ENCODE measurements around the gene SP5. TPM values are rescaled to one million over a fixed set of nuclear protein-coding genes. Genes with fewer than 3 reads are reported as not detected.

The SP5 gene
- total and polyA plus RNA-seq, 9 of the 15 experiments (the other 6 are each of a cell fraction or from before 2014, with no cell fraction given): 0.03 to 1.7 (median 0.16) TPM; not detected in 1

- peak overlapping the region; percentile 89 for H3K27ac ChIP-seq (ENCODE audit: extremely low read depth, low read depth, low read length)
- peak; percentile 52 for ATAC-seq
- WGBS (ENCODE audit: insufficient coverage, low coverage, missing lambda C conversion rate): 14% methylated on average over 14 of the region's 14 CpGs
- peak overlapping the region; percentile 22; the same call in 1 of the 2 replicates for H3K4me3 ChIP-seq
- ChIA-PET CTCF (ENCODE audit: low intra/inter-chr PET ratio) (interaction anchor here (0.6 kb wide), 1 partner anchor 533 kb away, joined by 3 read pairs; no protein-coding TSS in a partner anchor), POLR2A (interaction anchor here (0.5 to 1.9 kb wide), 10 partner anchors 17 to 1222 kb away, joined by 3 to 8 read pairs (median 3); partner anchors contain the start of gene ERICH2)
- peak overlapping the region; percentile 93 for H2AFZ ChIP-seq (ENCODE audit: low read depth, low read length)
- H3K4me2 ChIP-seq (ENCODE audit: insufficient read depth, low read length): peak overlapping the region; percentile 84
- no peaks in the 10 kb centered on the region for H3K9me3 ChIP-seq (replicated peaks; ENCODE audit: control insufficient read depth, insufficient read depth, low read depth, low read length)
- H3K79me2 ChIP-seq (ENCODE audit: control insufficient read depth, insufficient read depth, low read length): 0 out of 3 replicates have a peak, but pooled peaks cover 2% of the 10 kb centered on the region
- H3K9ac ChIP-seq (ENCODE audit: insufficient read depth in 1 of 2, low read depth in 2 of 2, low read length in 2 of 2): peak overlapping the region; percentile 65 to 74
- in situ Hi-C loops (cut with MboI) (no loop called here), intact Hi-C loops (cut with micrococcal nuclease) (loop anchor here (2.0 kb wide), 1 partner anchor 26 kb away; the partner anchor contains the start of gene ERICH2)
- H3K27me3 ChIP-seq (ENCODE audit: control insufficient read depth in 2 of 2, insufficient read depth in 2 of 2, low read length in 2 of 2): no peaks in the 10 kb centered on the region
- no peak for FAIRE-seq
- H3K9me1 ChIP-seq (ENCODE audit: control insufficient read depth, insufficient read depth, low read length): no peaks in the 10 kb centered on the region
- H3K4me1 ChIP-seq (replicated peaks in 1 of 2; ENCODE audit: control insufficient read depth in 2 of 2, insufficient read depth in 2 of 2, low read length in 2 of 2): peaks cover 33 to 57% of the 10 kb centered on the region in 2 experiments; a peak in 4 of 5 replicates
- no peaks in the 10 kb centered on the region for H3K36me3 ChIP-seq (ENCODE audit: control insufficient read depth, insufficient read depth, low read length)
- no peaks in the 10 kb centered on the region for H4K20me1 ChIP-seq (replicated peaks; ENCODE audit: control insufficient read depth, insufficient read depth, low read length)
- TSS peak; percentile 89 for BruUV-seq (replicated peaks)
- DNase-seq (ENCODE audit: extremely low read depth in 1 of 4, low spot score in 3 of 4): peak in 2 of 4 experiments; percentile 35 to 70
- no peak for TF ChIP-seq ZNF561 (CRISPR knock-in tag; conservative IDR thresholded peaks at IDR 0.05)
- TF ChIP-seq, protein P1, sequence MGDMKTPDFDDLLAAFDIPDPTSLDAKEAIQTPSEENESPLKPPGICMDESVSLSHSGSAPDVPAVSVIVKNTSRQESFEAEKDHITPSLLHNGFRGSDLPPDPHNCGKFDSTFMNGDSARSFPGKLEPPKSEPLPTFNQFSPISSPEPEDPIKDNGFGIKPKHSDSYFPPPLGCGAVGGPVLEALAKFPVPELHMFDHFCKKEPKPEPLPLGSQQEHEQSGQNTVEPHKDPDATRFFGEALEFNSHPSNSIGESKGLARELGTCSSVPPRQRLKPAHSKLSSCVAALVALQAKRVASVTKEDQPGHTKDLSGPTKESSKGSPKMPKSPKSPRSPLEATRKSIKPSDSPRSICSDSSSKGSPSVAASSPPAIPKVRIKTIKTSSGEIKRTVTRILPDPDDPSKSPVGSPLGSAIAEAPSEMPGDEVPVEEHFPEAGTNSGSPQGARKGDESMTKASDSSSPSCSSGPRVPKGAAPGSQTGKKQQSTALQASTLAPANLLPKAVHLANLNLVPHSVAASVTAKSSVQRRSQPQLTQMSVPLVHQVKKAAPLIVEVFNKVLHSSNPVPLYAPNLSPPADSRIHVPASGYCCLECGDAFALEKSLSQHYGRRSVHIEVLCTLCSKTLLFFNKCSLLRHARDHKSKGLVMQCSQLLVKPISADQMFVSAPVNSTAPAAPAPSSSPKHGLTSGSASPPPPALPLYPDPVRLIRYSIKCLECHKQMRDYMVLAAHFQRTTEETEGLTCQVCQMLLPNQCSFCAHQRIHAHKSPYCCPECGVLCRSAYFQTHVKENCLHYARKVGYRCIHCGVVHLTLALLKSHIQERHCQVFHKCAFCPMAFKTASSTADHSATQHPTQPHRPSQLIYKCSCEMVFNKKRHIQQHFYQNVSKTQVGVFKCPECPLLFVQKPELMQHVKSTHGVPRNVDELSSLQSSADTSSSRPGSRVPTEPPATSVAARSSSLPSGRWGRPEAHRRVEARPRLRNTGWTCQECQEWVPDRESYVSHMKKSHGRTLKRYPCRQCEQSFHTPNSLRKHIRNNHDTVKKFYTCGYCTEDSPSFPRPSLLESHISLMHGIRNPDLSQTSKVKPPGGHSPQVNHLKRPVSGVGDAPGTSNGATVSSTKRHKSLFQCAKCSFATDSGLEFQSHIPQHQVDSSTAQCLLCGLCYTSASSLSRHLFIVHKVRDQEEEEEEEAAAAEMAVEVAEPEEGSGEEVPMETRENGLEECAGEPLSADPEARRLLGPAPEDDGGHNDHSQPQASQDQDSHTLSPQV (IDR thresholded peaks at IDR 0.05): 0 out of 2 replicates have a peak, but pooled peaks have one; percentile 37
- TF ChIP-seq ELF1 (tag; IDR thresholded peaks at IDR 0.05): no peak
- no peak for TF ChIP-seq SMAD3 (CRISPR knock-in tag; conservative IDR thresholded peaks at IDR 0.05)
- TF ChIP-seq TCF3 (CRISPR knock-in tag; IDR thresholded peaks at IDR 0.05): no peak
- no peak for TF ChIP-seq ZNF184 (CRISPR knock-in tag; IDR thresholded peaks at IDR 0.05)
- TF ChIP-seq AFF1 (IDR thresholded peaks at IDR 0.05; ENCODE audit: low read depth in 1 of 2, partially characterized antibody in 2 of 2): peak; percentile 13 to 70
- TF ChIP-seq ZNF143 (CRISPR knock-in tag; IDR thresholded peaks at IDR 0.05): no peak
- no peak for TF ChIP-seq BCL6 (CRISPR knock-in tag; IDR thresholded peaks at IDR 0.05)
- no peak for TF ChIP-seq ZNF512 (tag; IDR thresholded peaks at IDR 0.05)
- no peak for TF ChIP-seq BCOR (IDR thresholded peaks at IDR 0.05)
Measured at GRCh38 chr2:170744248-170745002, 29.3 kb downstream of the SP5 start.
